Astrocyte (in vitro differentiated cells and primary cell): Measurements from ENCODE around the gene RBM19. TPM values are rescaled to one million over a fixed set of nuclear protein-coding genes. Genes with fewer than 3 reads are reported as not detected.

ENCODE experiments used
- DNase-seq: peaks from one replicate; pipeline ENCODE4 v3.0.0-alpha.2; 2010; ENCODE audit warnings: low read depth
- FAIRE-seq: peaks from 2 replicates; lab custom pipeline; 2011; peaks lifted over from hg19 to GRCh38; lab: Jason Lieb, UNC
- H2AFZ ChIP-seq: 2 replicates; pipeline ENCODE4 v1.6.0; 2012; ENCODE audit warnings: low read depth, low read length, inconsistent platforms
- H3K27ac ChIP-seq: 2 replicates; pipeline ENCODE4 v1.5.1; 2011; ENCODE audit warnings: low read depth, low read length, inconsistent platforms
- H3K27me3 ChIP-seq: 2 replicates; pipeline ENCODE4 v1.6.0; 2011; ENCODE audit warnings: low read length, inconsistent platforms; ENCODE audit not compliant: insufficient read depth
- H3K36me3 ChIP-seq: 2 replicates; pipeline ENCODE4 v1.5.1; 2011; ENCODE audit warnings: low read length, inconsistent platforms; ENCODE audit not compliant: insufficient read depth
- H3K4me1 ChIP-seq: 2 replicates; pipeline ENCODE4 v1.5.1; 2011; ENCODE audit warnings: low read length, inconsistent platforms; ENCODE audit not compliant: insufficient read depth
- H3K4me2 ChIP-seq: 2 replicates; pipeline ENCODE4 v1.6.0; 2012; ENCODE audit warnings: low read length, inconsistent platforms
- H3K4me3 ChIP-seq: 2 replicates; pipeline ENCODE4 v1.5.1; 2011; ENCODE audit warnings: low read depth, mild to moderate bottlenecking, low read length, inconsistent platforms; ENCODE audit not compliant: insufficient read depth
- H3K79me2 ChIP-seq: 2 replicates; pipeline ENCODE4 v1.6.0; 2012; ENCODE audit warnings: mild to moderate bottlenecking, low read length, inconsistent platforms; ENCODE audit not compliant: insufficient read depth
- H3K9ac ChIP-seq: 2 replicates; pipeline ENCODE4 v1.6.0; 2012; ENCODE audit warnings: mild to moderate bottlenecking, low read length, inconsistent platforms
- H3K9me3 ChIP-seq: 2 replicates; pipeline ENCODE4 v1.5.1; 2012; ENCODE audit warnings: low read depth, mild to moderate bottlenecking, low read length, inconsistent platforms; ENCODE audit not compliant: insufficient read depth
- H4K20me1 ChIP-seq: 2 replicates; pipeline ENCODE4 v1.6.0; 2012; ENCODE audit warnings: low read length, inconsistent platforms; ENCODE audit not compliant: insufficient read depth
- H3K27ac Mint-ChIP-seq: one replicate; pipeline ENCODE4 v1.8.0; 2021; ENCODE audit warnings: mild to moderate bottlenecking, mixed read lengths; ENCODE audit not compliant: unreplicated experiment
- H3K27me3 Mint-ChIP-seq: one replicate; pipeline ENCODE4 v1.8.0; 2021; ENCODE audit warnings: low read depth, mixed read lengths; ENCODE audit not compliant: unreplicated experiment
- H3K36me3 Mint-ChIP-seq: one replicate; pipeline ENCODE4 v1.8.0; 2021; ENCODE audit warnings: low read depth, mixed read lengths; ENCODE audit not compliant: unreplicated experiment
- H3K4me1 Mint-ChIP-seq: one replicate; pipeline ENCODE4 v1.8.0; 2021; ENCODE audit warnings: low read depth, mixed read lengths; ENCODE audit not compliant: unreplicated experiment
- H3K4me3 Mint-ChIP-seq: one replicate; pipeline ENCODE4 v1.8.0; 2021; ENCODE audit warnings: mild to moderate bottlenecking, moderate library complexity, mixed read lengths; ENCODE audit not compliant: unreplicated experiment
- H3K9me3 Mint-ChIP-seq: one replicate; pipeline ENCODE4 v1.8.0; 2021; ENCODE audit warnings: mild to moderate bottlenecking, mixed read lengths; ENCODE audit not compliant: unreplicated experiment
- CTCF ChIP-seq: IDR thresholded peaks from 2 replicates; pipeline ENCODE4 v1.5.1; 2011; ENCODE audit warnings: low read depth, mild to moderate bottlenecking, inconsistent platforms, low read length, moderate library complexity; ENCODE audit not compliant: insufficient read depth
- EZH2 ChIP-seq: IDR thresholded peaks from 2 replicates; pipeline ENCODE4 v1.6.1; 2012; ENCODE audit warnings: mild to moderate bottlenecking, low read length, inconsistent platforms; ENCODE audit not compliant: insufficient read depth
- total RNA-seq: library from RNA; stranded (reverse); gene quantifications from 2 replicates; pipeline ENCODE4 v1.2.1, GENCODE V29; 2021

The RBM19 gene
- total RNA-seq, 1 donor from 2014 or later: 32.3 TPM

- Histone ChIP-seq H3K4me1 (peaks cover 17% of the 10 kb centered on the region), H3K27ac (peak overlapping the region; percentile 87), H3K27me3 (peaks cover 3% of the 10 kb centered on the region), H3K79me2 (no peaks in the 10 kb centered on the region), H4K20me1 (no peaks in the 10 kb centered on the region), H3K4me2 (peak overlapping the region; percentile 72), H3K4me3 (no peak overlapping the region), H3K9me3 (no peaks in the 10 kb centered on the region), H2AFZ (no peak overlapping the region), H3K9ac (peak overlapping the region; percentile 70), H3K36me3 (no peaks in the 10 kb centered on the region)
- Mint-ChIP-seq H3K4me1 (peaks cover 10% of the 10 kb centered on the region), H3K9me3 (no peaks in the 10 kb centered on the region), H3K4me3 (no peak overlapping the region), H3K27ac (no peak overlapping the region), H3K27me3 (no peaks in the 10 kb centered on the region), H3K36me3 (peaks cover 22% of the 10 kb centered on the region)
- FAIRE-seq: no peak
- TF ChIP-seq CTCF (no peak), EZH2 (no peak)
- DNase-seq: no peak
These were observed 91.8 kb downstream of the RBM19 start for GRCh38 chr12:113874326-113874725.

GRCh38 chr12:113873740-113874139, 92.4 kb downstream of the RBM19 start:
- H3K36me3 Mint-ChIP-seq: peaks cover 21% of the 10 kb centered on the region
- no peak for FAIRE-seq

More at GRCh38 chr12:113873740-113874139, 92.4 kb downstream of the RBM19 start:
- TF ChIP-seq EZH2 (no peak), CTCF (no peak)
- no peak overlapping the region for H3K4me2 ChIP-seq
- H3K9me3 Mint-ChIP-seq: no peaks in the 10 kb centered on the region
- no peak overlapping the region for H3K27ac Mint-ChIP-seq
- no peak overlapping the region for H3K9ac ChIP-seq
- DNase-seq: no peak
- no peaks in the 10 kb centered on the region for H3K27me3 Mint-ChIP-seq
- no peaks in the 10 kb centered on the region for H3K9me3 ChIP-seq
- no peak overlapping the region for H3K4me3 ChIP-seq
- H2AFZ ChIP-seq: no peak overlapping the region
- no peaks in the 10 kb centered on the region for H4K20me1 ChIP-seq
- H3K27me3 ChIP-seq: peaks cover 3% of the 10 kb centered on the region
- H3K79me2 ChIP-seq: no peaks in the 10 kb centered on the region
- peaks cover 17% of the 10 kb centered on the region for H3K4me1 ChIP-seq
- H3K36me3 ChIP-seq: no peaks in the 10 kb centered on the region
- no peak overlapping the region for H3K4me3 Mint-ChIP-seq
- no peak overlapping the region for H3K27ac ChIP-seq
- H3K4me1 Mint-ChIP-seq: peaks cover 10% of the 10 kb centered on the region
